Omental fat pad (tissue), 4 donors: ENCODE measurements around the gene DMXL2. TPM values are rescaled to one million over a fixed set of nuclear protein-coding genes. Genes with fewer than 3 reads are reported as not detected.

ENCODE experiments used
- ATAC-seq: fragments of 150-250 bp; one replicate; pipeline ENCODE4 v1.9.1; 2016; ENCODE audit warnings: mild to moderate bottlenecking, moderate library complexity; ENCODE audit not compliant: low FRiP score
- DNase-seq: peaks from one replicate; pipeline ENCODE4 v3.0.0-alpha.2; 2019; ENCODE audit warnings: low spot score
- total RNA-seq, 4 donors: library from RNA; depleted of rRNA; stranded (reverse); fragments of >200 nt; gene quantifications; one replicate each; pipeline ENCODE4 v1.1.0, GENCODE V29; 2016
- TF ChIP-seq, protein P1 (sequence below), 3 donors: fragments of 450-650 bp; IDR thresholded peaks; one replicate each; pipeline ENCODE4 v1.5.1; 2016 to 2017; ENCODE audit warnings: antibody characterized with exemption in 3 of 3, mild to moderate bottlenecking in 3 of 3, moderate library complexity in 2 of 3

DMXL2 gene, protein sequence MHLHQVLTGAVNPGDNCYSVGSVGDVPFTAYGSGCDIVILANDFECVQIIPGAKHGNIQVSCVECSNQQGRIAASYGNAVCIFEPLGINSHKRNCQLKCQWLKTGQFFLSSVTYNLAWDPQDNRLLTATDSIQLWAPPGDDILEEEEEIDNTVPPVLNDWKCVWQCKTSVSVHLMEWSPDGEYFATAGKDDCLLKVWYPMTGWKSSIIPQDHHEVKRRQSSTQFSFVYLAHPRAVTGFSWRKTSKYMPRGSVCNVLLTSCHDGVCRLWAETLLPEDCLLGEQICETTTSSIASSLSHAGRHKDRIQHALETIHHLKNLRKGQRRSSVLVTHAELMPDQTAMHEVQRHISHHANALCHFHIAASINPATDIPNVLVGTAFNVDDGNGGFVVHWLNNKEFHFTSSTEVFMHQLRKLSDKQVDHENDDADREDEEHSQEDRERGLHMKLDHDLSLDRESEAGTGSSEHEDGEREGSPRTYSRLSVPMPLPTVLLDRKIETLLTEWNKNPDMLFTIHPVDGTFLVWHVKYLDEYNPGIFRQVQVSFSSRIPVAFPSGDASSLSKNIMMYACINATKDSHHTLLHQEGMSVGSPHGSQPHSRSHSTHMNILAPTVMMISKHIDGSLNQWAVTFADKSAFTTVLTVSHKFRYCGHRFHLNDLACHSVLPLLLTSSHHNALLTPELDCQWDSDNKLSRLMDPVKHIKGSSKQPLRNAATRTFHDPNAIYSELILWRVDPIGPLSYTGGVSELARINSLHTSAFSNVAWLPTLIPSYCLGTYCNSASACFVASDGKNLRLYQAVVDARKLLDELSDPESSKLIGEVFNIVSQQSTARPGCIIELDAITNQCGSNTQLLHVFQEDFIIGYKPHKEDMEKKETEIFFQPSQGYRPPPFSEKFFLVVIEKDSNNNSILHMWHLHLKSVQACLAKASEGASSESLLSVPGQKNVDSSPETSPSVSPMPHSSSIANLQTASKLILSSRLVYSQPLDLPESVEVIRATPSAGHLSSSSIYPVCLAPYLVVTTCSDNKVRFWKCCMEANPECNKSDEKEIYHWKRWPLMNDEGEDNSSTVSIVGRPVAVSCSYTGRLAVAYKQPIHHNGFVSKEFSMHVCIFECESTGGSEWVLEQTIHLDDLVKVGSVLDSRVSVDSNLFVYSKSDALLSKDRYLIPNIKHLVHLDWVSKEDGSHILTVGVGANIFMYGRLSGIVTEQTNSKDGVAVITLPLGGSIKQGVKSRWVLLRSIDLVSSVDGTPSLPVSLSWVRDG (N-terminal part only)
- 10 to 100 TPM; 47.5 to 77.2 (median 54.5) TPM for total RNA-seq

DNA sequence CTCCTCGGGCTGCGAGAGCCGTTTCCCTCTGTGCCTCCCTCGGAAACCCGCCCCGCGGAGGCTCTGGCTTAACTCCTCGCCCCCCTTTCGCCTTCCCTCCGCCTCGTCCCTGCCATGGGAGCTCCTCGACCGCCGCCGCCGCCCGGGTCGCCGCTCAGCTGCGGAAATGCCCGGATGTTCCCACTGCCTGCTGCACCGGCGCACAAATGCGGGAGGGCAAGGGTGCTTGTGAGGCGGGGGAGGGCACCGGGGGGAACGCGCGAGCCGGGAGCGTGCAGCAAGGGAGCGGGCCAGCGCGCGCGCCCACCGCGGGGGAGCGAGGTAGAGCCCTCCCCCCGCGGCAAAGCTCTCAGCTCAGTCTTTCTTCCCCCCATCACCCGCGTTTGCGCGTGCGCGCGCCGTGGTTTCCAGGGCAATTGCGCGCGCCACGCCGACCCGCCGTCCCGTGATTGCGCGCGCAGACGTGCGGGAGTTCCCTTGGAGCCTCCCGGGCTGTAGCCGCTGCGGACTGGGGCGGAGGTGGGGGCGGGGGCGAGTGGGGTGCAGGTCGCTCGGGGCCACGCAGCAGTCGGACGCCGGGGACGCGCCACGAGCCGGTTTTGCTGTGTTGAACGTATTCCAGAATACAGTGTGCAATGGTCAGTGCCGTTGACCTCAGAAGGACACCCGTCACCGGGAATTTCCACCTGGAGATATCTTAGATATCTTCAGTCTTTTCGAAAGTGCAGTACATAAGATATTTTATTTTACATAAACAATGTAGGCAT is at the start of gene DMXL2:
Gene DMXL2, minus strand, starts transcription at position 168 of the 767 bp plus-strand sequence. CDS start 226 bp downstream, outside the sequence.
- ATAC-seq, result peak; percentile 79
- peak; percentile 72 for DNase-seq
- TF ChIP-seq, protein P1, sequence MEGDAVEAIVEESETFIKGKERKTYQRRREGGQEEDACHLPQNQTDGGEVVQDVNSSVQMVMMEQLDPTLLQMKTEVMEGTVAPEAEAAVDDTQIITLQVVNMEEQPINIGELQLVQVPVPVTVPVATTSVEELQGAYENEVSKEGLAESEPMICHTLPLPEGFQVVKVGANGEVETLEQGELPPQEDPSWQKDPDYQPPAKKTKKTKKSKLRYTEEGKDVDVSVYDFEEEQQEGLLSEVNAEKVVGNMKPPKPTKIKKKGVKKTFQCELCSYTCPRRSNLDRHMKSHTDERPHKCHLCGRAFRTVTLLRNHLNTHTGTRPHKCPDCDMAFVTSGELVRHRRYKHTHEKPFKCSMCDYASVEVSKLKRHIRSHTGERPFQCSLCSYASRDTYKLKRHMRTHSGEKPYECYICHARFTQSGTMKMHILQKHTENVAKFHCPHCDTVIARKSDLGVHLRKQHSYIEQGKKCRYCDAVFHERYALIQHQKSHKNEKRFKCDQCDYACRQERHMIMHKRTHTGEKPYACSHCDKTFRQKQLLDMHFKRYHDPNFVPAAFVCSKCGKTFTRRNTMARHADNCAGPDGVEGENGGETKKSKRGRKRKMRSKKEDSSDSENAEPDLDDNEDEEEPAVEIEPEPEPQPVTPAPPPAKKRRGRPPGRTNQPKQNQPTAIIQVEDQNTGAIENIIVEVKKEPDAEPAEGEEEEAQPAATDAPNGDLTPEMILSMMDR (IDR thresholded peaks at IDR 0.05), result no peak

DNA sequence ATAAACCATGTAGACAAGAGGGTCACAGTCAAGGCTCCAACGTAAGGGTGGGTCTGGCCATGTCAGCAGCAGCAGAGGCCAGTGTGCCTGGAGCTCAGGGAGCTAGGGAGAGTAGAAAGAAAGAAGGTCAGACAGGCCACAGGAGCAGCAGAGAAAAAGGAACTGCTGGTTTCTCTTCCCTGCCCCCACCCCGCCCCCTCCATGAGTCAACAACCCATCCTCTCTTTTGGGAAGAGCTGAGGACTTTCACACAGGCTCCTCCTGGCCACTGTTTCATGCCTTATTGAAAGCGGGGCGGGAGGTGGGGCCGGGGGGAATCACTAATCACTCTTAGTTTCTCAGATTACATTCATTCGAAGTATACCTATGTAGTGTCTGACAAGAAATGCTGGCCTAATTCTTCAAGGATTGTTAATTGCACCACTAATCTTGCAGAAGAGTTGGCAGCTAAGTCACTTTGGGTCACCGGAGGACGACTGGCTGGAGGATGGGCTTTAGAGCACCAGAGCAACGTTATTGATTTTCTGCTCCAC is 49.6 kb upstream of the DMXL2 start:
- ATAC-seq (no peak), DNase-seq (no peak)
- TF ChIP-seq, protein P1 (IDR thresholded peaks at IDR 0.05), result no peak

DNA sequence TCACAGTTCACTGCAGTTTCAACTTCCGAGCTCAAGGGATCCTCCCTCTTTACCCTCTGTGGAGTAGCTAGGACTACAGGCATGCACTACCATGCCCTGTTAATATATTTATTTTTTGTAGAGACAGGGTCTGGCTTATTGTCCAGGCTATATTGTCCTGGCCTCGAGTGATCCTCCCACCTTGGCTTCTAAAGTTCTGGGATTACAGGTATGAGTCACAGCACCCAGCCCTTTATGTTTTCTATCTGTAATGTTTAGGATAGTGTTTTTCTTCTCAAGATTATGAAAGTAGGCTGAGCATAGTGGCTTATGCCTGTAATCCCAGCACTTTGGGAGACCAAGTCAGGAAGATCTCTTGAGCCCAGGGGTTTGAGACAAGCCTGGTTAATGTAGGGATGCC is 46.8 kb upstream of the DMXL2 start:
- TF ChIP-seq, protein P1 (IDR thresholded peaks at IDR 0.05), result no peak
- ATAC-seq, result no peak
- no peak for DNase-seq

DNA sequence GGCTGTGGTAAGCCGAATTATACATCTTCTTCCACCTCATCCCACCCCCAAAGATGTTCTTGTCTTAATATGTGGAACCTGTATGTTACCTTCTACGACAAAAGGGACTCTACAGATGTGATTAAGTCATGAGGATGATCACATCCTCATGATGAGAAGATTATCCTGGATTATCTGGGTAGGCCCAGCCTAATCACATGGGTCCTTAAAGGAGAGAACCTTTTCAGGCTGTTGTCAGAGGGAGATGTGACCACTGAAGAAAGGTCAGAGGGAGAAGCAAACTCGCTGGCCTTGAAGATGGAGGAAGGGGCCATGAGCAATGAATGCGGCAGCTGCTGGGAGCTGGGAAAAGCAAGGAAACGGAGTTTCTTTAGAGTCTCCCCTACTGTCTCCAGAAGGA is 45.9 kb upstream of the DMXL2 start:
- DNase-seq, result no peak
- no peak for ATAC-seq
- TF ChIP-seq, protein P1 (IDR thresholded peaks at IDR 0.05), result no peak

DNA sequence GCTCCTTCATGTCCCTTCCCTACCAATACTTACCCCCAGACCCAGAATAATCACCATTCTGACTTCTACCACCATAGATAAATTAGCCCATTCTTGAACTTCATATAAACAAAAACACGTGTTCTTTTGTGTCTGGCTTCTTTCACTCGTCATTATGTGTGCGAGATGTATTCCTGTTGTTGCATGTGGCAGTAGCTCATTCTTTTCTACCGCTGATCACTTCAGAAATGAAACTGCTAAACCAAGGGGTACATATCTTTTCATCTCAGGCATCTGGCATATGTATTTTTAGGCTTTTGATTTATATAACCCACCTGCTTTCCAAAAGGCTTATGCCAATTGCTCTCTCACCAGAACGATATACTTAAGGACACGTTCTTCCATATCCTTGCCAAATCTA is 44.9 kb upstream of the DMXL2 start:
- no peak for ATAC-seq

More for the DNA sequence above, 44.9 kb upstream of the DMXL2 start:
- DNase-seq, result no peak
- TF ChIP-seq, protein P1 (IDR thresholded peaks at IDR 0.05), result no peak
